Upper lobe of left lung (tissue), 4 donors: ENCODE measurements around the gene TIGD2.

ENCODE experiments used
- EP300 ChIP-seq, 4 donors: sonication (generic); formaldehyde crosslinking; IDR thresholded peaks; one replicate each; pipeline ENCODE4 v1.5.1; 2017; ENCODE audit warnings: antibody characterized with exemption in 4 of 4, control low read depth in 2 of 4
- POLR2A ChIP-seq, 4 donors: fragments of 450-650 bp; IDR thresholded peaks; one replicate each; pipeline ENCODE4 v1.5.1; 2016 to 2017; ENCODE audit warnings: antibody characterized with exemption in 4 of 4, mild to moderate bottlenecking in 2 of 4
- POLR2AphosphoS5 ChIP-seq, 2 donors: sonication (generic); formaldehyde crosslinking; IDR thresholded peaks; one replicate each; pipeline ENCODE4 v1.5.1; 2017; ENCODE audit warnings: antibody characterized with exemption in 2 of 2
- TF ChIP-seq, protein P1 (sequence below), 6 experiments: fragments of 450-650 bp in 4 of 6; fragments of 200-600 bp in 2 of 6; sonication (generic) in 2 of 6; IDR thresholded peaks; one replicate each; pipeline ENCODE4 v1.5.1; 2016 to 2019; ENCODE audit warnings: antibody characterized with exemption in 6 of 6

DNA sequence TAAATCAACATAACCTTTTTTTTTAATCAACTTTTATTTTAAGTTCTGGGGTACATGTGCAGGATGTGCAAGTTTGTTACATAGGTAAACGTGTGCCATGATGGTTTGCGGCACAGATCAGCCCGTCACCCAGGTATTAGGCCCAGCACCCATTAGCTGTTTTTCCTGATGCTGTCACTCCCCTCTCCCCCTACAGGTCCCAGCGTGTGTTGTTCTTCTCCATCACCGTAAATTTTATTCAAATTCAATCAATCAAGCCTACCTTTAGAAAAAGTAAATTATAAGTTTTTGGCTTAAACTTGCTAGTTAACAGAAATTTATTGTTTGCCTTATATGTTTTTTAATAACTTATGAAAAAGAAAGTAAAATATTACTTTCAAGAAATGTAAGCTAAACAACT is 25.9 kb downstream of the TIGD2 start:
- TF ChIP-seq POLR2A (IDR thresholded peaks at IDR 0.05), result no peak
- TF ChIP-seq, protein P1, sequence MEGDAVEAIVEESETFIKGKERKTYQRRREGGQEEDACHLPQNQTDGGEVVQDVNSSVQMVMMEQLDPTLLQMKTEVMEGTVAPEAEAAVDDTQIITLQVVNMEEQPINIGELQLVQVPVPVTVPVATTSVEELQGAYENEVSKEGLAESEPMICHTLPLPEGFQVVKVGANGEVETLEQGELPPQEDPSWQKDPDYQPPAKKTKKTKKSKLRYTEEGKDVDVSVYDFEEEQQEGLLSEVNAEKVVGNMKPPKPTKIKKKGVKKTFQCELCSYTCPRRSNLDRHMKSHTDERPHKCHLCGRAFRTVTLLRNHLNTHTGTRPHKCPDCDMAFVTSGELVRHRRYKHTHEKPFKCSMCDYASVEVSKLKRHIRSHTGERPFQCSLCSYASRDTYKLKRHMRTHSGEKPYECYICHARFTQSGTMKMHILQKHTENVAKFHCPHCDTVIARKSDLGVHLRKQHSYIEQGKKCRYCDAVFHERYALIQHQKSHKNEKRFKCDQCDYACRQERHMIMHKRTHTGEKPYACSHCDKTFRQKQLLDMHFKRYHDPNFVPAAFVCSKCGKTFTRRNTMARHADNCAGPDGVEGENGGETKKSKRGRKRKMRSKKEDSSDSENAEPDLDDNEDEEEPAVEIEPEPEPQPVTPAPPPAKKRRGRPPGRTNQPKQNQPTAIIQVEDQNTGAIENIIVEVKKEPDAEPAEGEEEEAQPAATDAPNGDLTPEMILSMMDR (IDR thresholded peaks at IDR 0.05), result no peak
- no peak for TF ChIP-seq EP300 (IDR thresholded peaks at IDR 0.05)
- TF ChIP-seq POLR2AphosphoS5 (IDR thresholded peaks at IDR 0.05), result no peak
